Measurements from ENCODE around the gene MMP17. TPM values are rescaled to one million over a fixed set of nuclear protein-coding genes. Genes with fewer than 3 reads are reported as not detected.

MMP17 gene
- 79.0 and 93.5 TPM in 2 replicates for polyA plus RNA-seq
- polyA minus RNA-seq, result 29.2 and 41.9 TPM in 2 replicates

DNA sequence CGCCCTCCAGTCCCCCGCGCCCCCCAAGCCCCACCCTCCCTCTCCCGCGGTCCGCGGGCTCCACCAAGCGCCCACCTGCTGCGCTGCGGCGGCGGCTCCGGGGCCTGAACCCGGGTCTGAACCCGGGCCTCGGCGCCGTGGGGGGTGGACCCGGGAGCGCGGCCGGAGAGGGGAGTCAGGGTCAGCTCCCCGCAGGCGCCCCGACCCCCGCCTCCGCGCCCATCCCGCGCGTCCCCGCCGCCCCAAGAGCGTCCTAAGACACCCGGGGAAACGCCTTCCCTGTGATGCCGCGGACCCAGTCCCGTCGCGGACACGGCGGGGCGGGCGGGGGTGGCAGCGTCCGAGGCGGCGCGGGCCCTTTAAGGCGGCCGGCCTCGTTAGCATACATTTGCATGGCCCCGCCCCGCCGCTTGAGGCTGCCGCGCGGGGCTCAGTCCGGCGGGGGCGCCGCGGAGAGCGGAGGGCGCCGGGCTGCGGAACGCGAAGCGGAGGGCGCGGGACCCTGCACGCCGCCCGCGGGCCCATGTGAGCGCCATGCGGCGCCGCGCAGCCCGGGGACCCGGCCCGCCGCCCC lies at the start of gene MMP17:
Gene MMP17 (plus strand): TSS at position 433 of the 574 bp plus-strand sequence. CDS start 102 bp downstream, at position 535.
- no peaks in the 10 kb centered on the region for H4K20me1 ChIP-seq (ENCODE audit: insufficient read depth)
- H3K4me2 ChIP-seq (ENCODE audit: low read length), result peak within 1 kb of the TSS; percentile 86
- no peaks in the 10 kb centered on the region for H3K36me3 ChIP-seq (ENCODE audit: insufficient read depth, low read length)
- peaks cover 4% of the 10 kb centered on the region for H3K79me2 ChIP-seq (replicated peaks; ENCODE audit: insufficient read depth, low read length)
- H3F3A ChIP-seq (ENCODE audit: insufficient read depth, low read length, poor library complexity, severe bottlenecking), result no peaks in the 10 kb centered on the region
- no peak within 1 kb of the TSS for H2AFZ ChIP-seq (ENCODE audit: low read depth, low read length)
- H3K4me3 ChIP-seq (ENCODE audit: low read length), result peak within 1 kb of the TSS; percentile 82
- no peaks in the 10 kb centered on the region for H3K9me2 ChIP-seq (ENCODE audit: insufficient read depth, low read length)
- H3K27me3 ChIP-seq (ENCODE audit: insufficient read depth, low read depth, low read length), result no peaks in the 10 kb centered on the region
- peak; percentile 78 for TF ChIP-seq MXI1 (conservative IDR thresholded peaks at IDR 0.05; ENCODE audit: poor library complexity, severe bottlenecking)
- TF ChIP-seq SMC3 (conservative IDR thresholded peaks at IDR 0.05; ENCODE audit: poor library complexity), result peak; percentile 19
- TF ChIP-seq, protein P1, sequence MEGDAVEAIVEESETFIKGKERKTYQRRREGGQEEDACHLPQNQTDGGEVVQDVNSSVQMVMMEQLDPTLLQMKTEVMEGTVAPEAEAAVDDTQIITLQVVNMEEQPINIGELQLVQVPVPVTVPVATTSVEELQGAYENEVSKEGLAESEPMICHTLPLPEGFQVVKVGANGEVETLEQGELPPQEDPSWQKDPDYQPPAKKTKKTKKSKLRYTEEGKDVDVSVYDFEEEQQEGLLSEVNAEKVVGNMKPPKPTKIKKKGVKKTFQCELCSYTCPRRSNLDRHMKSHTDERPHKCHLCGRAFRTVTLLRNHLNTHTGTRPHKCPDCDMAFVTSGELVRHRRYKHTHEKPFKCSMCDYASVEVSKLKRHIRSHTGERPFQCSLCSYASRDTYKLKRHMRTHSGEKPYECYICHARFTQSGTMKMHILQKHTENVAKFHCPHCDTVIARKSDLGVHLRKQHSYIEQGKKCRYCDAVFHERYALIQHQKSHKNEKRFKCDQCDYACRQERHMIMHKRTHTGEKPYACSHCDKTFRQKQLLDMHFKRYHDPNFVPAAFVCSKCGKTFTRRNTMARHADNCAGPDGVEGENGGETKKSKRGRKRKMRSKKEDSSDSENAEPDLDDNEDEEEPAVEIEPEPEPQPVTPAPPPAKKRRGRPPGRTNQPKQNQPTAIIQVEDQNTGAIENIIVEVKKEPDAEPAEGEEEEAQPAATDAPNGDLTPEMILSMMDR (IDR thresholded peaks at IDR 0.05; ENCODE audit: poor library complexity, severe bottlenecking), result peak; percentile 49
- peak; percentile 72 for TF ChIP-seq POLR2AphosphoS5 (IDR thresholded peaks at IDR 0.05)
- TF ChIP-seq EZH2 (IDR thresholded peaks at IDR 0.05; ENCODE audit: borderline replicate concordance, insufficient read depth, low read length, poor library complexity, severe bottlenecking), result no peak
- TF ChIP-seq EP300 (conservative IDR thresholded peaks at IDR 0.05; ENCODE audit: poor library complexity, severe bottlenecking), result no peak
- no peaks in the 10 kb centered on the region for H3K9me3 ChIP-seq (ENCODE audit: low read length)
- H3K27ac ChIP-seq (ENCODE audit: low read length), result no peak within 1 kb of the TSS
- peak within 1 kb of the TSS; percentile 75 for H3K9ac ChIP-seq (ENCODE audit: low read length)

DNA sequence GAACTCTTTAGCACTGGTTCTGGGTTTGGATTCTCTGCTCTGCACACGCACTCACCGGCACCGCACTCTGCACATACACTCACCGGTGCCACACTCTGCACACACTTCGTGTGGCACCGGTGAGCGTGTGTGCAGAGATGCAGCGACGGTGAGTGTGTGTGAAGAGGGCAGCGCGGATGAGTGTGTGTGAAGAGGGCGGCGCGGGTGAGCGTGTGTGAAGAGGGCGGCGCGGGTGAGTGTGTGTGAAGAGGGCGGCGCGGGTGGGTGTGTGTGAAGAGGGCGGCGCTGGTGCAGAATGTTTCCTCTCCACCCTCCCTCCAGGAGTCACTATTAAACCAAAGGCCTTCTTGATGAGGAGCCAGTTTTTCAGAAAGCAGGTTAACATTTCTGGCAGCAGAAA lies 49.2 kb upstream of the MMP17 start:
- Histone ChIP-seq H3K27ac (ENCODE audit: low read length) (no peak overlapping the region), H3K4me3 (ENCODE audit: low read length) (no peak overlapping the region), H2AFZ (ENCODE audit: low read depth, low read length) (no peak overlapping the region), H3K9me3 (ENCODE audit: low read length) (no peaks in the 10 kb centered on the region), H3K79me2 (replicated peaks; ENCODE audit: insufficient read depth, low read length) (no peaks in the 10 kb centered on the region), H4K20me1 (ENCODE audit: insufficient read depth) (no peaks in the 10 kb centered on the region), H3F3A (ENCODE audit: insufficient read depth, low read length, poor library complexity, severe bottlenecking) (no peaks in the 10 kb centered on the region), H3K4me2 (ENCODE audit: low read length) (no peak overlapping the region), H3K9ac (ENCODE audit: low read length) (no peak overlapping the region), H3K36me3 (ENCODE audit: insufficient read depth, low read length) (no peaks in the 10 kb centered on the region), H3K27me3 (ENCODE audit: insufficient read depth, low read depth, low read length) (no peaks in the 10 kb centered on the region), H3K9me2 (ENCODE audit: insufficient read depth, low read length) (no peaks in the 10 kb centered on the region)
- no peak for TF ChIP-seq EP300 (conservative IDR thresholded peaks at IDR 0.05; ENCODE audit: poor library complexity, severe bottlenecking)

DNA sequence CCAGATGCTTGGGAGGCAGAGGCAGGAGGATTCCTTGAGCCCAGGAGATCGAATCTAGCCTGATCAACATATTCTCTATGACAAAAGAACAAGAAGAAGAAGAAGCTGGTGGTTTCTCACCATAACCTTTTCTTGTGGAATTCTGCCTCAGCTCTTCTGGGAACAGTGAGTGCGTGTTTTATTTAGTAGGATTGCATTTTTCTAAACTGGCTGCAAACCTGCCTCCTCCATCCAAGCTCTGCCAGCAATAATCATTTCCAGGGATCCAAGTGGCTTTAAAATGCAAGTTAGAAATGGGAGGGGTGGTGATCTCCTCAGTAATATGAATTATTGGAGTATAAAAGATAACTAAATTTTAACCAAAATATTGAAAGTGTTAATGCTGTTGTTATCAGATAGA lies 46.1 kb upstream of the MMP17 start:
- H3K27me3 ChIP-seq (ENCODE audit: insufficient read depth, low read depth, low read length), result no peaks in the 10 kb centered on the region
- no peaks in the 10 kb centered on the region for H4K20me1 ChIP-seq (ENCODE audit: insufficient read depth)
- H3K79me2 ChIP-seq (replicated peaks; ENCODE audit: insufficient read depth, low read length), result no peaks in the 10 kb centered on the region
- H3F3A ChIP-seq (ENCODE audit: insufficient read depth, low read length, poor library complexity, severe bottlenecking), result no peaks in the 10 kb centered on the region
- no peaks in the 10 kb centered on the region for H3K9me2 ChIP-seq (ENCODE audit: insufficient read depth, low read length)
- H2AFZ ChIP-seq (ENCODE audit: low read depth, low read length), result no peak overlapping the region
- H3K9me3 ChIP-seq (ENCODE audit: low read length), result no peaks in the 10 kb centered on the region
- no peak overlapping the region for H3K4me3 ChIP-seq (ENCODE audit: low read length)
- no peak overlapping the region for H3K27ac ChIP-seq (ENCODE audit: low read length)
- no peak for TF ChIP-seq EP300 (conservative IDR thresholded peaks at IDR 0.05; ENCODE audit: poor library complexity, severe bottlenecking)
- no peak for TF ChIP-seq MXI1 (conservative IDR thresholded peaks at IDR 0.05; ENCODE audit: poor library complexity, severe bottlenecking)
- TF ChIP-seq SMC3 (conservative IDR thresholded peaks at IDR 0.05; ENCODE audit: poor library complexity), result no peak
- TF ChIP-seq, protein P2, sequence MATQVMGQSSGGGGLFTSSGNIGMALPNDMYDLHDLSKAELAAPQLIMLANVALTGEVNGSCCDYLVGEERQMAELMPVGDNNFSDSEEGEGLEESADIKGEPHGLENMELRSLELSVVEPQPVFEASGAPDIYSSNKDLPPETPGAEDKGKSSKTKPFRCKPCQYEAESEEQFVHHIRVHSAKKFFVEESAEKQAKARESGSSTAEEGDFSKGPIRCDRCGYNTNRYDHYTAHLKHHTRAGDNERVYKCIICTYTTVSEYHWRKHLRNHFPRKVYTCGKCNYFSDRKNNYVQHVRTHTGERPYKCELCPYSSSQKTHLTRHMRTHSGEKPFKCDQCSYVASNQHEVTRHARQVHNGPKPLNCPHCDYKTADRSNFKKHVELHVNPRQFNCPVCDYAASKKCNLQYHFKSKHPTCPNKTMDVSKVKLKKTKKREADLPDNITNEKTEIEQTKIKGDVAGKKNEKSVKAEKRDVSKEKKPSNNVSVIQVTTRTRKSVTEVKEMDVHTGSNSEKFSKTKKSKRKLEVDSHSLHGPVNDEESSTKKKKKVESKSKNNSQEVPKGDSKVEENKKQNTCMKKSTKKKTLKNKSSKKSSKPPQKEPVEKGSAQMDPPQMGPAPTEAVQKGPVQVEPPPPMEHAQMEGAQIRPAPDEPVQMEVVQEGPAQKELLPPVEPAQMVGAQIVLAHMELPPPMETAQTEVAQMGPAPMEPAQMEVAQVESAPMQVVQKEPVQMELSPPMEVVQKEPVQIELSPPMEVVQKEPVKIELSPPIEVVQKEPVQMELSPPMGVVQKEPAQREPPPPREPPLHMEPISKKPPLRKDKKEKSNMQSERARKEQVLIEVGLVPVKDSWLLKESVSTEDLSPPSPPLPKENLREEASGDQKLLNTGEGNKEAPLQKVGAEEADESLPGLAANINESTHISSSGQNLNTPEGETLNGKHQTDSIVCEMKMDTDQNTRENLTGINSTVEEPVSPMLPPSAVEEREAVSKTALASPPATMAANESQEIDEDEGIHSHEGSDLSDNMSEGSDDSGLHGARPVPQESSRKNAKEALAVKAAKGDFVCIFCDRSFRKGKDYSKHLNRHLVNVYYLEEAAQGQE (IDR thresholded peaks at IDR 0.05; ENCODE audit: borderline replicate concordance), result no peak
- no peak for TF ChIP-seq RAD21 (conservative IDR thresholded peaks at IDR 0.05)
- TF ChIP-seq POLR2AphosphoS5 (IDR thresholded peaks at IDR 0.05), result no peak
- TF ChIP-seq, protein P1 (IDR thresholded peaks at IDR 0.05; ENCODE audit: poor library complexity, severe bottlenecking), result no peak
- no peak for TF ChIP-seq EZH2 (IDR thresholded peaks at IDR 0.05; ENCODE audit: borderline replicate concordance, insufficient read depth, low read length, poor library complexity, severe bottlenecking)
- TF ChIP-seq TAF1 (IDR thresholded peaks at IDR 0.05; ENCODE audit: low read depth), result no peak
- no peak overlapping the region for H3K4me2 ChIP-seq (ENCODE audit: low read length)
- no peaks in the 10 kb centered on the region for H3K36me3 ChIP-seq (ENCODE audit: insufficient read depth, low read length)
- no peak overlapping the region for H3K9ac ChIP-seq (ENCODE audit: low read length)

All from neural cell (in vitro differentiated cells).